Endothelial cell of umbilical vein (primary cell): ENCODE measurements around the gene BRME1. TPM values are rescaled to one million over a fixed set of nuclear protein-coding genes. Genes with fewer than 3 reads are reported as not detected.

Experiments
- BruUV-seq: library from RNA; stranded (reverse); fragments of 400-500 nt; replicated peaks from 2 replicates; lab custom pipeline; 2021; lab: Mats Ljungman, UMichigan
- CTCF ChIA-PET: fragments of 300-600, 350-600 bp; sonication (Branson Sonifier 250); formaldehyde crosslinking; loops from one replicate; lab custom pipeline; 2021; ENCODE audit warnings: antibody characterized with exemption, inconsistent platforms; lab: Charles Lee
- POLR2A ChIA-PET: fragments of 300-600, 350-600 bp; sonication (Branson Sonifier 250); formaldehyde crosslinking; loops from one replicate; lab custom pipeline; 2021; ENCODE audit warnings: antibody characterized with exemption, inconsistent platforms; lab: Charles Lee
- DNase-seq: peaks from one replicate; pipeline ENCODE4 v3.0.0-alpha.2; 2011; ENCODE audit warnings: low read depth, low spot score
- FAIRE-seq: peaks from 2 replicates; lab custom pipeline; 2011; peaks lifted over from hg19 to GRCh38; lab: Jason Lieb, UNC
- H2AFZ ChIP-seq: 2 replicates; pipeline ENCODE4 v1.6.0; 2012; ENCODE audit warnings: low read depth, low read length, control low read depth, inconsistent platforms
- H3K27ac ChIP-seq: 2 replicates; pipeline ENCODE4 v1.5.1; 2011; ENCODE audit warnings: low read depth, mild to moderate bottlenecking, control low read depth, low read length, moderate library complexity; ENCODE audit not compliant: insufficient read depth
- H3K27me3 ChIP-seq, 2 experiments: 2 replicates each; pipeline versions ENCODE4 v1.6.0 to v1.6.1; 2011; ENCODE audit warnings: low read length in 2 of 2, mixed read lengths in 1 of 2; ENCODE audit not compliant: control insufficient read depth in 2 of 2, insufficient read depth in 2 of 2
- H3K36me3 ChIP-seq, 2 experiments: 2 replicates in 1 of 2; 3 replicates in 1 of 2; pipeline ENCODE4 v1.5.1; 2011; ENCODE audit warnings: low read length in 2 of 2, mild to moderate bottlenecking in 1 of 2, moderate library complexity in 1 of 2; ENCODE audit not compliant: control insufficient read depth in 2 of 2, insufficient read depth in 2 of 2; ENCODE audit errors: extremely low read depth in 1 of 2
- H3K4me1 ChIP-seq: 3 replicates; pipeline ENCODE4 v1.5.1; 2011; ENCODE audit warnings: mild to moderate bottlenecking, low read length; ENCODE audit not compliant: control insufficient read depth, insufficient read depth; ENCODE audit errors: extremely low read depth
- H3K4me2 ChIP-seq: 2 replicates; pipeline ENCODE4 v1.6.1; 2011; ENCODE audit warnings: low read length, control low read depth, mixed read lengths; ENCODE audit not compliant: insufficient read depth
- H3K4me3 ChIP-seq, 3 experiments: fragments of 200-600 bp in 1 of 3; sonication (generic), shearing (Covaris generic) in 1 of 3; replicated peaks in 1 of 3; 2 replicates each; pipeline ENCODE4 v1.5.1; 2011 to 2016; ENCODE audit warnings: control low read depth in 3 of 3, low read length in 3 of 3, mild to moderate bottlenecking in 2 of 3, inconsistent platforms in 1 of 3, low read depth in 1 of 3, moderate library complexity in 1 of 3; ENCODE audit not compliant: insufficient read depth in 1 of 3
- H3K79me2 ChIP-seq: 2 replicates; pipeline ENCODE4 v1.6.0; 2012; ENCODE audit warnings: low read length, inconsistent platforms; ENCODE audit not compliant: control insufficient read depth, insufficient read depth
- H3K9ac ChIP-seq: replicated peaks from 2 replicates; pipeline ENCODE3; 2011; ENCODE audit warnings: low read length, control low read depth; ENCODE audit not compliant: insufficient read depth; ENCODE audit errors: extremely low read depth
- H3K9me1 ChIP-seq: replicated peaks from 3 replicates; pipeline ENCODE4 v1.6.0; 2011; ENCODE audit warnings: mild to moderate bottlenecking, low read length; ENCODE audit not compliant: control insufficient read depth, insufficient read depth; ENCODE audit errors: extremely low read depth
- H3K9me3 ChIP-seq: replicated peaks from 2 replicates; pipeline ENCODE4 v1.5.1; 2012; ENCODE audit warnings: low read length, inconsistent platforms; ENCODE audit not compliant: control insufficient read depth, insufficient read depth
- H4K20me1 ChIP-seq: replicated peaks from 2 replicates; pipeline ENCODE3; 2011; ENCODE audit warnings: mild to moderate bottlenecking, low read length; ENCODE audit not compliant: control insufficient read depth, insufficient read depth; ENCODE audit errors: extremely low read depth
- EZH2 ChIP-seq: IDR thresholded peaks from 2 replicates; pipeline ENCODE4 v1.6.1; 2012; ENCODE audit warnings: borderline replicate concordance, low read depth, mild to moderate bottlenecking, moderate library complexity, low read length, inconsistent platforms; ENCODE audit not compliant: severe bottlenecking
- FOS ChIP-seq: IDR thresholded peaks from 2 replicates; pipeline ENCODE4 v1.6.1; 2011; ENCODE audit warnings: mild to moderate bottlenecking, low read length, moderate library complexity, borderline replicate concordance; ENCODE audit not compliant: insufficient read depth
- GATA2 ChIP-seq: IDR thresholded peaks from 2 replicates; pipeline ENCODE4 v1.7.0; 2011; ENCODE audit warnings: low read depth, mild to moderate bottlenecking, moderate library complexity, mixed read lengths, low read length; ENCODE audit not compliant: insufficient read length, insufficient read depth
- JUN ChIP-seq: IDR thresholded peaks from 2 replicates; pipeline ENCODE4 v1.6.1; 2011; ENCODE audit warnings: borderline replicate concordance, low read depth; ENCODE audit not compliant: insufficient read length, insufficient read depth
- MYC ChIP-seq: IDR thresholded peaks from one replicate; pipeline ENCODE4 v1.6.1; 2011; ENCODE audit warnings: mild to moderate bottlenecking, low read depth, low read length
- POLR2A ChIP-seq: IDR thresholded peaks from 2 replicates; pipeline ENCODE4 v1.6.1; 2012; ENCODE audit warnings: low read depth, mild to moderate bottlenecking, control low read depth, low read length
- POLR2AphosphoS5 ChIP-seq: IDR thresholded peaks from 2 replicates; pipeline ENCODE4 v1.6.1; 2012; ENCODE audit warnings: low read depth, mild to moderate bottlenecking, control low read depth, low read length, moderate library complexity; ENCODE audit not compliant: insufficient read depth
- dilution Hi-C: fragments of 300-500 bp; cut with MboI; formaldehyde crosslinking; loops from one replicate; pipeline ENCODE4 v1.15.0; 2019; ENCODE audit warnings: low sequenced_read_pairs; ENCODE audit not compliant: extremely low pct_ligation_motif_present
- intact Hi-C: fragments of 100-400 bp; cut with micrococcal nuclease; formaldehyde crosslinking; loops from one replicate; pipeline ENCODE4 v1.10.0; 2022
- polyA plus RNA-seq, 4 experiments: library from polyadenylated mRNA; depleted of rRNA in 3 of 4; stranded (reverse) in 3 of 4; unstranded in 1 of 4; fragments of >200 nt; gene quantifications; 2 replicates each; pipeline versions ENCODE4 v1.2.1 to v1.2.3, GENCODE V29; 2011 to 2012; ENCODE audit warnings: missing spikeins in 1 of 4
- total RNA-seq: library from RNA; stranded (reverse); gene quantifications from 2 replicates; pipeline ENCODE4 v1.2.3, GENCODE V29; 2021
- TF ChIP-seq, protein P1 (sequence below): IDR thresholded peaks from 2 replicates; pipeline ENCODE4 v1.6.1; 2011; ENCODE audit not compliant: insufficient read depth, insufficient read length
- TF ChIP-seq, protein P2 (sequence below), 2 donors: IDR thresholded peaks; 1 replicate in 1 of 2; 2 replicates in 1 of 2; pipeline ENCODE4 v1.5.1; 2011; ENCODE audit warnings: low read length in 2 of 2, mild to moderate bottlenecking in 2 of 2, moderate library complexity in 2 of 2, control low read depth in 1 of 2, inconsistent platforms in 1 of 2, low read depth in 1 of 2; ENCODE audit not compliant: insufficient read depth in 1 of 2; ENCODE audit errors: extremely low read depth in 1 of 2

Gene BRME1
- total and polyA plus RNA-seq, 2 donors (not counting 3 experiments of a cell fraction or from before 2014, with no cell fraction given) = 0.69 to 2.5 TPM

DNA sequence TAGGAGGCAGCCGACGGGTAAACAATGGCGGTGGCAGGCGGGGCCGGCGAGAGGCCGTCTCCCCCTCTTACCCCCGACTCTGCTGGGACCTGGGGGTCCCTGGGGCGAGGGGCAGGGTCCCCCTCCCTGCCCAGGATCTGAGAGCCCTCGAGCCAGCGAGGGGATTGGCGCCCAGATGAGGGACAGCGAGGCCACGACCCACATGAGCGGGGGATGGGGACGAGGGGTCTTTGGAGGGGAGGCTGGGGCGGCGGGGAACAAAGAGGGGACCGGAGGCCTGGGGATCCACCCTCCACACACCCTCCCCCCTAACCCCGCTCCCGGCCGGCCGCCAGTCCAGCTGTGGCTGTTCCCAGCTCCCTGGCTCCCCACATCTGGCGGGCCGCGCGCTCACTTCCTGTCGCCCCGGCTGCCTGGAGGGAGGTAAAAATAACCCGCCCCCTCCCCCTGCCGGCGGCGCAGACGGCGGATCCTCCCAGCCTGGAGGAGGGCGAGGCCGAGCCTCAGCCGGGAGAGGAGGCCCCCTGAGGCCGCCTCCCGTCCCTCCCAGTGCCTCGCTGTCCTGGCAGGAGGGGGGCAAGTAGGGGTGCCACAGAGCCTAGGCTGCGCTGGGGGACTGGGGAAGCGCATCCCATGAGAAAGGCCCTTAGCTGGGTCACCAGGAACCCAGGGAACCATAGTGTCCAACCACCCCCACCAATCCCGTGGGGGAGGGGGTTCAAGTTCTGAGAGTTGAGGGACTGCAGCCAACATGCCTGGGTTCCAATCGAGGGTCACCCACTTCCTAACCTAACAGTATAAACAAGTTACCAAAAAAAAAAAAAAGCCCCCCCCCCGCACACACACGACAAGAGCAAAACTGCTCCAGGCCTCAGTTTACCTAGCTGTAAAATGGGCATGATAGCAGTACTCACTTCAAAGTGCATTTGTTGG is 58.2 kb downstream of the BRME1 start:
- POLR2A ChIA-PET = interaction anchor here (0.7 to 2.4 kb wide), 2 partner anchors 11 to 51 kb away, joined by 8 to 12 read pairs; no protein-coding TSS in a partner anchor
- no peaks in the 10 kb centered on the region for H4K20me1 ChIP-seq
- no peaks in the 10 kb centered on the region for H3K9me1 ChIP-seq
- DNase-seq = peak; percentile 89
- peak; percentile 77 for FAIRE-seq
- no peaks in the 10 kb centered on the region for H3K27me3 ChIP-seq
- peak overlapping the region; percentile 96 for H3K9ac ChIP-seq
- dilution Hi-C loops = no loop called here
- peak overlapping the region; percentile 1 to 48 (median 24) for H3K4me3 ChIP-seq
- peak overlapping the region; percentile 50 for H3K4me2 ChIP-seq
- no peaks in the 10 kb centered on the region for H3K9me3 ChIP-seq
- TF ChIP-seq, protein P1, sequence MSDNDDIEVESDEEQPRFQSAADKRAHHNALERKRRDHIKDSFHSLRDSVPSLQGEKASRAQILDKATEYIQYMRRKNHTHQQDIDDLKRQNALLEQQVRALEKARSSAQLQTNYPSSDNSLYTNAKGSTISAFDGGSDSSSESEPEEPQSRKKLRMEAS = no peak
- TF ChIP-seq GATA2 = no peak
- no peak for TF ChIP-seq EZH2
- TF ChIP-seq POLR2AphosphoS5 = peak; percentile 69
- TF ChIP-seq, protein P2, sequence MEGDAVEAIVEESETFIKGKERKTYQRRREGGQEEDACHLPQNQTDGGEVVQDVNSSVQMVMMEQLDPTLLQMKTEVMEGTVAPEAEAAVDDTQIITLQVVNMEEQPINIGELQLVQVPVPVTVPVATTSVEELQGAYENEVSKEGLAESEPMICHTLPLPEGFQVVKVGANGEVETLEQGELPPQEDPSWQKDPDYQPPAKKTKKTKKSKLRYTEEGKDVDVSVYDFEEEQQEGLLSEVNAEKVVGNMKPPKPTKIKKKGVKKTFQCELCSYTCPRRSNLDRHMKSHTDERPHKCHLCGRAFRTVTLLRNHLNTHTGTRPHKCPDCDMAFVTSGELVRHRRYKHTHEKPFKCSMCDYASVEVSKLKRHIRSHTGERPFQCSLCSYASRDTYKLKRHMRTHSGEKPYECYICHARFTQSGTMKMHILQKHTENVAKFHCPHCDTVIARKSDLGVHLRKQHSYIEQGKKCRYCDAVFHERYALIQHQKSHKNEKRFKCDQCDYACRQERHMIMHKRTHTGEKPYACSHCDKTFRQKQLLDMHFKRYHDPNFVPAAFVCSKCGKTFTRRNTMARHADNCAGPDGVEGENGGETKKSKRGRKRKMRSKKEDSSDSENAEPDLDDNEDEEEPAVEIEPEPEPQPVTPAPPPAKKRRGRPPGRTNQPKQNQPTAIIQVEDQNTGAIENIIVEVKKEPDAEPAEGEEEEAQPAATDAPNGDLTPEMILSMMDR (IDR thresholded peaks at IDR 0.05; ENCODE audit: extremely low read depth in 1 of 2, insufficient read depth in 1 of 2, low read depth in 1 of 2, low read length in 2 of 2) = peak in 1 of 2 donors; percentile 13
- TF ChIP-seq JUN = no peak
- TF ChIP-seq POLR2A = peak; percentile 26
- no peak for TF ChIP-seq FOS
- no peak for TF ChIP-seq MYC
- TSS peak; percentile 20 for BruUV-seq
- intact Hi-C loops = loop anchor here (1.0 kb wide), 2 partner anchors 8 to 15 kb away; no protein-coding TSS in a partner anchor
- CTCF ChIA-PET = interaction anchor here (0.7 to 3.1 kb wide), 4 partner anchors 8 to 63 kb away, joined by 3 to 19 read pairs (median 6); no protein-coding TSS in a partner anchor
- H3K36me3 ChIP-seq = no peaks in the 10 kb centered on the region
- peak overlapping the region; percentile 99 for H3K27ac ChIP-seq
- peaks cover 46% of the 10 kb centered on the region for H3K4me1 ChIP-seq
- no peak overlapping the region for H2AFZ ChIP-seq
- peaks cover 3% of the 10 kb centered on the region for H3K79me2 ChIP-seq
